Cardiac muscle cell (in vitro differentiated cells and primary cell): ENCODE results near the gene KDM1A. TPM values are rescaled to one million over a fixed set of nuclear protein-coding genes. Genes with fewer than 3 reads are reported as not detected.

Experiments used
- DNase-seq, 2 donors: peaks; one replicate each; pipeline versions ENCODE4 v3.0.0 to v3.0.0-alpha.2; 2010 to 2017; ENCODE audit warnings: low read depth in 1 of 2, low spot score in 1 of 2
- H3K27ac ChIP-seq: fragments of 200-600 bp; sonication (generic); 2 replicates; pipeline ENCODE4 v1.5.1; 2016
- H3K27me3 ChIP-seq: fragments of 200-600 bp; sonication (generic); 2 replicates; pipeline ENCODE4 v1.6.0; 2016; ENCODE audit warnings: control low read depth
- H3K36me3 ChIP-seq: fragments of 200-600 bp; sonication (generic); 2 replicates; pipeline ENCODE4 v1.5.1; 2016; ENCODE audit warnings: control low read depth
- H3K4me1 ChIP-seq: fragments of 200-600 bp; sonication (generic); 2 replicates; pipeline ENCODE4 v1.8.1; 2017; ENCODE audit warnings: low read depth, mild to moderate bottlenecking, mixed run types
- H3K4me3 ChIP-seq: fragments of 200-600 bp; sonication (generic); 2 replicates; pipeline ENCODE4 v1.5.1; 2016; ENCODE audit warnings: mild to moderate bottlenecking
- H3K9me3 ChIP-seq: fragments of 200-600 bp; sonication (generic); 2 replicates; pipeline ENCODE4 v1.5.1; 2017; ENCODE audit warnings: low read depth, mild to moderate bottlenecking, control low read depth
- polyA plus RNA-seq: library from polyadenylated mRNA; unstranded; fragments of >200 nt; fragmentation: Nextera tagmentation; extraction: Ambion mirVana; gene quantifications from 2 replicates; pipeline ENCODE4 v1.2.1, GENCODE V29; 2016
- total RNA-seq: library from RNA; depleted of rRNA; stranded (reverse); fragments of >200 nt; gene quantifications from 2 replicates; pipeline ENCODE4 v1.2.3, GENCODE V29; 2016
- TF ChIP-seq, protein P1 (sequence below): IDR thresholded peaks from 2 replicates; pipeline ENCODE4 v1.5.1; 2012; ENCODE audit warnings: low read depth, mild to moderate bottlenecking, low read length

Gene KDM1A
- total and polyA plus RNA-seq, 2 experiments from 2014 or later: 138 to 168 TPM

DNA sequence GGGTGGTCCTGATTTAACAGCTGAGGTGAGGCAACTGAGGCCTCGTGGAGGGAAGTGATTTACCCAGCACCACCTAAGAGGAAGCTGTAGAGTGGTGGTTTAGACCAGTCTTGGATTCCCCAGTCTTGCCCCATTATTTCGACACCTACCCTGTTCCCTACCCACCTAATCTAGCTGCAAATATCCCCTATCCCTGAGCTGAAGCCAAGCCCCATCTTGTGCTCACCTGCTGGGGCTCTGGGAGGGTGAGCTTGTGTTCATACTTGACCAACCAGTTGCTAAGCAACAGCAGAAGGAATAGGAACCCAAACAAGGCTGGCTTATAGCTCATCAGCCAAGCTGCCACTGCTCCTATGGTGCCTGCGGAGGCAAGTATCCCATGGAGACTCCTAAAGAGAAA, 5.6 kb upstream of the KDM1A start:
- Histone ChIP-seq H3K4me1 (no peaks in the 10 kb centered on the region), H3K9me3 (no peaks in the 10 kb centered on the region), H3K4me3 (no peak overlapping the region), H3K27ac (no peak overlapping the region), H3K36me3 (no peaks in the 10 kb centered on the region), H3K27me3 (no peaks in the 10 kb centered on the region)
- TF ChIP-seq, protein P1, sequence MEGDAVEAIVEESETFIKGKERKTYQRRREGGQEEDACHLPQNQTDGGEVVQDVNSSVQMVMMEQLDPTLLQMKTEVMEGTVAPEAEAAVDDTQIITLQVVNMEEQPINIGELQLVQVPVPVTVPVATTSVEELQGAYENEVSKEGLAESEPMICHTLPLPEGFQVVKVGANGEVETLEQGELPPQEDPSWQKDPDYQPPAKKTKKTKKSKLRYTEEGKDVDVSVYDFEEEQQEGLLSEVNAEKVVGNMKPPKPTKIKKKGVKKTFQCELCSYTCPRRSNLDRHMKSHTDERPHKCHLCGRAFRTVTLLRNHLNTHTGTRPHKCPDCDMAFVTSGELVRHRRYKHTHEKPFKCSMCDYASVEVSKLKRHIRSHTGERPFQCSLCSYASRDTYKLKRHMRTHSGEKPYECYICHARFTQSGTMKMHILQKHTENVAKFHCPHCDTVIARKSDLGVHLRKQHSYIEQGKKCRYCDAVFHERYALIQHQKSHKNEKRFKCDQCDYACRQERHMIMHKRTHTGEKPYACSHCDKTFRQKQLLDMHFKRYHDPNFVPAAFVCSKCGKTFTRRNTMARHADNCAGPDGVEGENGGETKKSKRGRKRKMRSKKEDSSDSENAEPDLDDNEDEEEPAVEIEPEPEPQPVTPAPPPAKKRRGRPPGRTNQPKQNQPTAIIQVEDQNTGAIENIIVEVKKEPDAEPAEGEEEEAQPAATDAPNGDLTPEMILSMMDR: no peak
- peak in 1 of 2 donors; percentile 13 for DNase-seq

DNA sequence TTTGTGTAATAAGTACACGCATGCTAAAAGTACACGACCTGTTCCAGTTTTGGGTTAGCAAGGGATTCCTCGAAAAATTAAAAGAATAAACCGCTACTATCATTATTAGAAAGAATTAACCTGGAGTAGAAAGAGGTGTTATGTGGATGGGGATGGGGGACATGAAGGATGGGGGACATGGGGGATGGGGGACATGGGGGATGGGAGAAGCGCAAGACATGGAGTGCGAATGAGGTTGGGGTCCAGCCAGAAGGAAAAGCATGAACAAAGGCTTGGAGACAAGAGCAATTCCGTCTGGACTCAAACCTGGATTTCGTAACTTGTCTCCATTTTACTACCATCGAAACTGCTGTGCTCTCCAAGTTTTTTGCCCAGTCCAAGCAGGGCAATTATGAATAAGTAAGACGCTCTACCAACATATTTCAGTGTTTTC, 591 bp upstream of the KDM1A start:
- peak overlapping the region; percentile 100 for H3K4me3 ChIP-seq
- TF ChIP-seq, protein P1: no peak
- H3K27me3 ChIP-seq: no peaks in the 10 kb centered on the region
- no peaks in the 10 kb centered on the region for H3K36me3 ChIP-seq
- peaks cover 5% of the 10 kb centered on the region for H3K4me1 ChIP-seq
- peak overlapping the region; percentile 98 for H3K27ac ChIP-seq
- no peaks in the 10 kb centered on the region for H3K9me3 ChIP-seq
- no peak for DNase-seq

DNA sequence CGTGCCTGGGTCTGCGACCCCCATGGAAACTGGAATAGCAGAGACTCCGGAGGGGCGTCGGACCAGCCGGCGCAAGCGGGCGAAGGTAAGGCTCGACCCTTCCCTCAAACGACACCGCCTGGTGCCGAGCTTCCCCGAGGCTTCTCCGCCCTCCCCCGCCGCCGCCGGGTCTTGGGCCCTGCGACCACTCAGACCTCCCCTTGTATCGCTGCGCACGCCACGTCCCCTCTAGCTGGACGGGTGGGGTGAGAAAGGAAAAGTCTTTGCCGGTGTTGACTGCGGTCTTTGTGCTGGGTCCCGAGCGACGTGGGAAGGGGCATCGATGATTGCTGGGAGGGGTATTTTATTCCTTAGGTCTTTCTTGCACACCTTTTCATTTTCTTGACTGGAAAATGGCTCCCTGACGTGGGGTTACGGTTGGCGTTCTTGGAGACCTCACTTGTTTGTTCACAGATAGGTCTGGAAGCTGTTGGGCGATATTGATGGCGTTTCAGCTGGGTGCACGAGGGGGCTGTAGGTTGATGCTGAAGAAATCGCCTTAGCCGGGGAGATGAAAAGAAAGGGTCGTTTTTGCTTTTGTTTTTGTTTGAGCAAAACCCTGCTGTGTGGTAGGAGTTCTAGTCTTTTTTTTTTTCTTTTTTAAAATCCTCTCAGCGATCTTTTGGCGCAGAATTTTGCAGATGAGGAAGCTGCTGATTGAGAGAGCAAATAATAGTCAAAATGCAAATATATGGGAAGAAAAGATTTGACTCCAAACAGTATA, 776 bp downstream of the KDM1A start:
- Histone ChIP-seq H3K4me3 (peak overlapping the region; percentile 100), H3K27ac (peak overlapping the region; percentile 98), H3K27me3 (no peaks in the 10 kb centered on the region), H3K4me1 (peaks cover 5% of the 10 kb centered on the region), H3K36me3 (no peaks in the 10 kb centered on the region), H3K9me3 (no peaks in the 10 kb centered on the region)
- peak; percentile 51 to 68 for DNase-seq
- TF ChIP-seq, protein P1: no peak

DNA sequence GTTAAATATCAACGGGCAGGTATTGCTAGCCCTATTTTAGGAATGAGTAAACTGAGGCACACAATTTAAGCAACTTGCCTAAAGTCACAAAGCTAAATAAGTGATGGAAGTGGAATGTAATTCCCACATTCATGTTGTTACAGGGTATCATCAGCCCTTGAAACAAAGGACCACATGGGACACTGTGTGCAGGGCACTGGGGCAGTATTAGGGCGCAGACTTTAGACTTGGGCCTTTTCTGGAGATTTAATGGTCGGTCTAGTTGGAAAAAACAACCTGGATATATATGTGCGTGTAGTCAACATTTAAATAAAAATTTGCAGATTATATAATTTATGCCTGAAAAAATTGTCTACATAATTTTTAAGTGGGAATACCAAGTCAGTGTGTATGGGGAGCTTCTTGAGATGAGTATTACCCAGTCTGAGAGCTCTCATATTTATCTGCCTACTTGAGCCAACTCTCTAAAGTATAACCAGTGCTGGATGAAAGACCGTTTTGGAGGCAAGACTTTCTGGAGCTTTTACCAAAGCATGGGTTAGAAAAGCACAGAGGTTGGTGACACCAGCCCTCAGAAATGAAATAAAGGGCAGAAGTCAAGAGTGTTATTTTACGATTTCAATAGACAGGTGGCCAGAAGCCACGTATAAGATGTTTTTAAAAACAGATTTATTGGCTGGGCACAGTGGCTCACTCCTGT, 1.6 kb downstream of the KDM1A start:
- H3K27ac ChIP-seq: peak overlapping the region; percentile 98
- TF ChIP-seq, protein P1: no peak
- H3K4me1 ChIP-seq: peaks cover 5% of the 10 kb centered on the region
- no peaks in the 10 kb centered on the region for H3K9me3 ChIP-seq
- DNase-seq: no peak
- peak overlapping the region; percentile 100 for H3K4me3 ChIP-seq
- H3K27me3 ChIP-seq: no peaks in the 10 kb centered on the region
- H3K36me3 ChIP-seq: no peaks in the 10 kb centered on the region

DNA sequence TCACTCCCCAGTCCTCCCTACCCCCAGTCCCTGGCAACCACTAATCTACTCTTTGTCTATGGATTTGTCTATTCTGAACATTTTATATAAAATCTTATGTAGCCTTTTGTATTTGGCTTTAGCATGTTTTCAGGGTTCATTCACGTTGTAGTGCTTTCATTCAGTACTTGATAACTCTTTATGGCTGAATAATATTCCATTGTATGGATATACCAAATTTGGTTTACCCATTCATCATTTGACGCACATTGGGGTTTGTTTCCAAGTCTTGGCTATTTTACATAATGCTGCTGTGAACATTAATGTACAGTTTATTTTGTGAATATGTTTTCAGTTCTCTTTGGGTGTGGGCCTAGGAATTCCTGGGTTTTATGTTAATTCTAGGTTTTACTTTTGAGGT, 2.6 kb downstream of the KDM1A start:
- Histone ChIP-seq H3K9me3 (no peaks in the 10 kb centered on the region), H3K27me3 (no peaks in the 10 kb centered on the region), H3K36me3 (no peaks in the 10 kb centered on the region), H3K4me1 (peaks cover 5% of the 10 kb centered on the region), H3K27ac (no peak overlapping the region), H3K4me3 (peak overlapping the region; percentile 100)
- DNase-seq: no peak
- TF ChIP-seq, protein P1: no peak
